ENCODE results near the gene NCKAP1.
A peak's percentile ranks its signal among the peaks of the same experiment; 100 is the strongest.

Gene NCKAP1

GRCh38 chr2:183038341-183039300, at the start of gene NCKAP1:
Gene NCKAP1, minus strand, starts transcription at chr2:183038457. Its CDS starts 358 bp downstream, at chr2:183038099.
- H3K4me3 ChIP-seq (ENCODE audit: low read length): peak within 1 kb of the TSS; percentile 90
- peak; percentile 53 for TF ChIP-seq CTCF (conservative IDR thresholded peaks at IDR 0.05; ENCODE audit: low read depth, low read length)
- no peak for DNase-seq (ENCODE audit: low read depth)

- no peak overlapping the region for H3K4me3 ChIP-seq (ENCODE audit: low read length)
- DNase-seq (ENCODE audit: low read depth): no peak
- TF ChIP-seq CTCF (conservative IDR thresholded peaks at IDR 0.05; ENCODE audit: low read depth, low read length): no peak
Observed at GRCh38 chr2:183081911-183082310, 43.7 kb upstream of the NCKAP1 start.

- peak overlapping the region; percentile 76 for H3K4me3 ChIP-seq (ENCODE audit: low read length)
- no peak for TF ChIP-seq CTCF (conservative IDR thresholded peaks at IDR 0.05; ENCODE audit: low read depth, low read length)
- DNase-seq (ENCODE audit: low read depth): no peak
Observed at GRCh38 chr2:183079139-183079775, 41.0 kb upstream of the NCKAP1 start.

- no peak for TF ChIP-seq CTCF (conservative IDR thresholded peaks at IDR 0.05; ENCODE audit: low read depth, low read length)
- DNase-seq (ENCODE audit: low read depth): peak; percentile 72
- peak within 1 kb of the TSS; percentile 76 for H3K4me3 ChIP-seq (ENCODE audit: low read length)
Observed at GRCh38 chr2:183078464-183079138, 40.3 kb upstream of the NCKAP1 start, which contains the start of gene DUSP19. Gene DUSP19, plus strand, starts transcription at chr2:183078747. Its CDS starts 187 bp downstream, at chr2:183078934.

- peak overlapping the region; percentile 76 for H3K4me3 ChIP-seq (ENCODE audit: low read length)
- DNase-seq (ENCODE audit: low read depth): no peak
Observed at GRCh38 chr2:183078163-183078463, 39.9 kb upstream of the NCKAP1 start.

GRCh38 chr2:183072177-183072576, 33.9 kb upstream of the NCKAP1 start:
- no peak for DNase-seq (ENCODE audit: low read depth)
- TF ChIP-seq CTCF (conservative IDR thresholded peaks at IDR 0.05; ENCODE audit: low read depth, low read length): no peak
- no peak overlapping the region for H3K4me3 ChIP-seq (ENCODE audit: low read length)

More at GRCh38 chr2:183078163-183078463, 39.9 kb upstream of the NCKAP1 start:
- no peak for TF ChIP-seq CTCF (conservative IDR thresholded peaks at IDR 0.05; ENCODE audit: low read depth, low read length)

All from retinal pigment epithelial cell (primary cell).